ENCODE results near the gene NCEH1. TPM values are rescaled to one million over a fixed set of nuclear protein-coding genes. Genes with fewer than 3 reads are reported as not detected.

NCEH1 gene
- total and polyA plus RNA-seq, 9 of the 15 experiments (the other 6 are each of a cell fraction or from before 2014, with no cell fraction given): 1.3 to 5.0 (median 2.8) TPM

GRCh38 chr3:172635588-172635987 is 75.3 kb downstream of the NCEH1 start (continued):
- no peak for TF ChIP-seq ZMIZ1 (IDR thresholded peaks at IDR 0.05; ENCODE audit: low read depth in 2 of 2, low read length in 2 of 2)
- TF ChIP-seq PURB (CRISPR knock-in tag; IDR thresholded peaks at IDR 0.05; ENCODE audit: low read depth): no peak
- no peak for TF ChIP-seq KDM1A (IDR thresholded peaks at IDR 0.05)
- peak in 1 of 2 experiments; percentile 33; a peak in 1 of 4 replicates for TF ChIP-seq RAD21 (CRISPR knock-in tag; conservative IDR thresholded peaks at IDR 0.05 in 1 of 2, IDR thresholded peaks at IDR 0.05 in 1 of 2)
- TF ChIP-seq FOXJ2 (tag; IDR thresholded peaks at IDR 0.05): no peak
- no peak for TF ChIP-seq OTX1 (CRISPR knock-in tag; IDR thresholded peaks at IDR 0.05)

- DNase-seq (ENCODE audit: extremely low read depth in 1 of 4, low spot score in 3 of 4): no peak
- Histone ChIP-seq H3K36me3 (ENCODE audit: control insufficient read depth, insufficient read depth, low read length) (no peaks in the 10 kb centered on the region), H3K4me3 (no peak overlapping the region), H3K79me2 (ENCODE audit: control insufficient read depth, insufficient read depth, low read length) (no peaks in the 10 kb centered on the region), H3K4me2 (ENCODE audit: insufficient read depth, low read length) (no peak overlapping the region), H3K27ac (ENCODE audit: extremely low read depth, low read depth, low read length) (no peak overlapping the region), H3K9me3 (replicated peaks; ENCODE audit: control insufficient read depth, insufficient read depth, low read depth, low read length) (no peaks in the 10 kb centered on the region), H3K9ac (ENCODE audit: insufficient read depth in 1 of 2, low read depth in 2 of 2, low read length in 2 of 2) (no peak overlapping the region), H3K4me1 (replicated peaks in 1 of 2; ENCODE audit: control insufficient read depth in 2 of 2, insufficient read depth in 2 of 2, low read length in 2 of 2) (no peaks in the 10 kb centered on the region), H4K20me1 (replicated peaks; ENCODE audit: control insufficient read depth, insufficient read depth, low read length) (no peaks in the 10 kb centered on the region; the same call in 1 of the 2 replicates), H2AFZ (ENCODE audit: low read depth, low read length) (no peak overlapping the region), H3K9me1 (ENCODE audit: control insufficient read depth, insufficient read depth, low read length) (no peaks in the 10 kb centered on the region), H3K27me3 (ENCODE audit: control insufficient read depth in 2 of 2, insufficient read depth in 2 of 2, low read length in 2 of 2) (no peaks in the 10 kb centered on the region)
- in situ Hi-C loops (cut with MboI): loop anchor here (25.0 kb wide), 1 partner anchor 1673 kb away; no protein-coding TSS in a partner anchor
- 55% methylated on average over 3 of the region's 3 CpGs for whole genome bisulfite sequencing (ENCODE audit: insufficient coverage, low coverage, missing lambda C conversion rate)
- intact Hi-C loops (cut with micrococcal nuclease): no loop called here
- POLR2A ChIA-PET: interaction anchor here (1.8 to 1.9 kb wide), 2 partner anchors 8 to 15 kb away, joined by 3 to 4 read pairs; no protein-coding TSS in a partner anchor
- BruUV-seq (replicated peaks): no TSS peak
- CTCF ChIA-PET (ENCODE audit: low intra/inter-chr PET ratio): no interaction called here
- FAIRE-seq: no peak
- ATAC-seq: no peak
- TF ChIP-seq CTCF (IDR thresholded peaks at IDR 0.05 in 2 of 3, conservative IDR thresholded peaks at IDR 0.05 in 1 of 3; ENCODE audit: insufficient read depth in 2 of 3, low read depth in 1 of 3, low read length in 3 of 3): no peak
- TF ChIP-seq SLC30A9 (CRISPR knock-in tag; IDR thresholded peaks at IDR 0.05): no peak
- TF ChIP-seq ZNF354B (CRISPR knock-in tag; IDR thresholded peaks at IDR 0.05): no peak
- no peak for TF ChIP-seq CEBPG (CRISPR knock-in tag; IDR thresholded peaks at IDR 0.05)
- TF ChIP-seq CEBPG (tag; conservative IDR thresholded peaks at IDR 0.05 in 1 of 2, IDR thresholded peaks at IDR 0.05 in 1 of 2): no peak
- TF ChIP-seq ZFP1 (CRISPR knock-in tag; IDR thresholded peaks at IDR 0.05): no peak
- TF ChIP-seq RBM17 (IDR thresholded peaks at IDR 0.05; ENCODE audit: borderline replicate concordance, low read depth, low read length): no peak
- no peak for TF ChIP-seq ZBTB5 (IDR thresholded peaks at IDR 0.05)
Observed at GRCh38 chr3:172634948-172635347, 75.9 kb downstream of the NCEH1 start.
